NCI-H187 treated with DMSO at 0.1 percent for 48 hours (cell line): Measurements from ENCODE around the gene TRMT44.
"Not testable (repeated sequence)": the region's sequence is repeated elsewhere in the genome, so short reads cannot be mapped to it uniquely, and the experiment has no call there.

Source experiments
- DNase-seq: peaks from one replicate; lab custom pipeline; 2025; lab: John Stamatoyannopoulos, UW

Gene TRMT44

DNA sequence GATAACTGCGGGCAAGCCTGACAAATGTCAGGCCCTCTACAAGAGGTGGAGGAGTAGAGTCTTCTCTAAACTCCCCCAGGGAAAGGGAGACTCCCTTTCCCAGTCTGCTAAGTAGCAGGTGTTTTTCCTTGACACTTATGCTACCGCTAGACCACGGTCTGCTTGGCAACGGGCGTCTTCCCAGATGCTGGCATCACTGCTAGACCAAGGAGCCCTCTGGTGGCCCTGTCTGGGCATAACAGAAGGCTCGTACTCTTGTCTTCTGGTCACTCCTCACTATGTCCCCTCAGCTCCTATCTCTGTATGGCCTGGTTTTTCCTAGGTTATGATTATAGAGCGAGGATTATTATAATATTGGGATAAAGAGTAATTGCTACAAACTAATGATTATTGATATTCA, 33.7 kb upstream of the TRMT44 start:
- not testable (repeated sequence) for DNase-seq

DNA sequence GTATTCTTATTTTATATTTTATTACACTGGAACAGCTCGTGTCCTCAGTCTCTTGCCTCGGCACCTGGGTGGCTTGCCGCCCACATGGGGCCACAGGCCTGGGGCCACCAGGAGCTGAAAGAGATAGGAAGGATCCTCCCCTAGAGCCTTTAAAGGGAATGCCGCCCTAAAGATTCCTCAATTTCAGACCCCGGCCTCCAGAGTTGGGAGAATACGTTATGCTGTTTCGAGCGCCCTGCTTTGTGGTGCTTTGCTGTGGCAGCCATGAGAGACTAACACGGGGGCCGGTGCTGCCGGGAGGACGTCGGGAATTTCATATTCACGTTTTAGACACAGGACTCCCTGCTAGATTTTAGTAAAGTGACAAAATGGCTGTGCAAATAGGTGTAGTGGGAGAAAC, 33.3 kb upstream of the TRMT44 start:
- no peak for DNase-seq

DNA sequence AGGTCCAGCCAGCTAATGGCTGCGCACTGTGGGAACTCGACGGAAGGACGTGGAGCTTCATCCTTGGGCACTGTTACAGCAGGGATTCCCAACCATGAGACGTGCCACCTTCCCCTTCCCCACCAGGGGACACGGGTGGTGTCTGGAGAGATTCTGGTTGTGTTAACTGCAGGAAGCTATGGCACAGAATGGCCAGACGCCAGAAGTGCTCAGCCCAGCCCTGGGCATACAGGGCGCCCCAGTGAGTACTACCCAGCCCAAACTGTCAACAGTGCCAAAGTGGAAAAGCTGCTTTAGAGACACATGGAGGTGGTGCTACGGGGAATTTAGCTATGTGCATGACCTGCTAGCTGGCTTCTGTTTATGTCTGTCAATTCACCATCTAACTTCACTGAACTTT, 32.8 kb upstream of the TRMT44 start:
- no peak for DNase-seq

DNA sequence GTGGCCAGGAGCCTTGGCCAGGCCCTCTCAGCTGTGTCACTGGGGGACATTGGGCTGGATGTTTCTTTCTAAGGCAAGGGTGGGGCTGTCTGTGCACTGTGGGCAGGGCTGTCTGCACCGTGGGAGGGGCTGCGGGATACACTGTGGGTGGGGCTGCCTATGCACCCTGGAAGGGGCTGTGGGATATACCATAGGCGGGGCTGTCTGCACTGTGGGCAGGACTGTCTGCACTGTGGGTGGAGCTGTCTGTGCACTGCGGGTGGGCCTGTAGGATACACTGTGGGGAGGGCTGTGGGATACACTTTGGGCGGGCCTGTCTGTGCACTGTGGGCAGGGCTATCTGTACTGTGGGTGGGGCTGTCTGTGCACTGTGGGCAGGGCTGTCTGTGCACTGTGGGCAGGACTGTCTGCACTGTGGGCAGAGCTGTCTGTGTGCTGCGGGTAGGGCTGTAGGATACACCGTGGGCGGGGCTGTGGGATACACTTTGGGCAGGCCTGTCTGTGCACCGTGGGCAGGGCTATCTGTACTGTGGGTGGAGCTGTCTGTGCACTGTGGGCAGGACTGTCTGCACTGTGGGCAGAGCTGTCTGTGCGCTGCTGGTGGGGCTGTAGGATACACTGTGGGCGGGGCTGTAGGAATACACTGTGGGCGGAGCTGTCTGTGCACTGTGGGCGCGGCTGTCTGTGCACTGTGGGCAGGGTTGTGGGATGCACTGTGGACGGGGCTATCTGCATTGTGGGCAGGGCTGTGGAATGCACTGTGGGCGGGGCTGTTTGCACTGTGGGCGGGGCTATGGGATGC, 31.1 kb upstream of the TRMT44 start:
- DNase-seq = no peak

GRCh38 chr4:8410066-8410625, 30.4 kb upstream of the TRMT44 start:
- no peak for DNase-seq

DNA sequence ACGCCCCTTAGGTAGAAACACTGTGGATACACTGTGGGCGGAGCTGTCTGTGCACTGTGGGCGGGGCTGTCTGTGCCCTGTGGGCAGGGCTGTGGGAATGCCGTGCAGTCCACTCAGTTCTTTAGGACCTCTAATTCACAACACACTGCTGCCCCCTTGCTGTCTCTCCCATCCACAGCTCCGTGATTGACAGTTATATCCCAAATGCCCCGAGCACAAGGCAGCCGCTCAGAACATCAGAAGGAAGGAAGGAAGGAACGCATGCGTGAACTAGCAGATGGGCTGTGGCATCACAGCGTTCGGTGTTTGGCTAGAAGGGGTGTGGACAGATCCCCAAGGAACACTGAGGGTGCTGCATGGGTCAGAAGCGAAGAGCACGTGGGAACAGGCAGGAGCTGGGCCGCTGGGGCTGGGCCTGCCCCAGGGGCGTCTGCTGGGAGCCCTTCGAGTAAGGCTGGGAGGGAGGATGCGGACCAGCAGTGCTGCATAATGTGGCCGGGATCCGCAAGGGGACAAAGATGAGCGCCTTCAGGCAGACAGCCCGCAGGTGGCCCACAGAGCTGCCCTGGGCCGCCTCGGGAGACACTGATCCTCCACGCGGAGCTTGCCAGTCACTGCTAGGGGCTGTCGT, 29.8 kb upstream of the TRMT44 start:
- DNase-seq = no peak

DNA sequence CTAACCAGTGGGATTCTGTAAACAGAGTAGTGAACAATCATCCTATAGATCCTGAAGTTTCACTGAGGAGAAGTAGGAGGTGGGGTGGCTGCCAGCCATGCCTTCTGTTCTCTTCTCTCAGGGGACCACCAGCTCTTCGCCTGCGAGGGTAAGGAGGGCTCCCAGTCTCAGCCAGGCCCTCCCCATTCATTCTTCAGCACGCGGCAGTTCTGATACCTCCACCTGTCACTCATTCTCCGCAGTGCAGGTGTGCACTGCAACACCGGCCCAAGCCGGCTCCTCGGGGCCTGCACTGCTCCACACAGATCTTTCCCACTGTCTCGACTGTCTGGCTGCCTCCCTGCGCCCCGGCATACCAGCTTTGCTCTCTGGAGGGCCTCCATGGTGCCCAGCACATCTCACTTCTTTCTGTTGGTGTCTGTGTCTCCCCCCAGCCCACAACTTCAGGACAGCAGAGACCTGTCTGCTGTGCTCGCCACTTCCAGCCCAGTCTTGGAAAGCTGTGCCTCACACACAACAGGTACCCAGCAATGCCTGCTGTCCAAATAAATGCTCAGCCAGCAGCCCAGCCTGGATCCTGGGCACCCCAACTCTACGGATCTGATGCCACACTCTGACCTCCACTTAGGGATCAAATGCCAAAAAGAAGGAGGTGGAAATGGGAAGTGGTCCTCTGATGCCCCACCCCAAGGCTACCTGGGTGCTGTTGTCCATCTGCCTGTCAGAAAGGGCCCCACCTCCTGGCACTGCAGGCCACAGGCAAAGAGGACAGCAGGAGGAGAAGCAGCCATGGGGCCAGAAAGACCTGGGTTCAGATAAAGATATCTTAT, 29.0 kb upstream of the TRMT44 start:
- DNase-seq = no peak

GRCh38 chr4:8412288-8412687, 28.3 kb upstream of the TRMT44 start:
- no peak for DNase-seq

- DNase-seq = no peak
Observed at GRCh38 chr4:8414377-8414776, 26.2 kb upstream of the TRMT44 start.

DNA sequence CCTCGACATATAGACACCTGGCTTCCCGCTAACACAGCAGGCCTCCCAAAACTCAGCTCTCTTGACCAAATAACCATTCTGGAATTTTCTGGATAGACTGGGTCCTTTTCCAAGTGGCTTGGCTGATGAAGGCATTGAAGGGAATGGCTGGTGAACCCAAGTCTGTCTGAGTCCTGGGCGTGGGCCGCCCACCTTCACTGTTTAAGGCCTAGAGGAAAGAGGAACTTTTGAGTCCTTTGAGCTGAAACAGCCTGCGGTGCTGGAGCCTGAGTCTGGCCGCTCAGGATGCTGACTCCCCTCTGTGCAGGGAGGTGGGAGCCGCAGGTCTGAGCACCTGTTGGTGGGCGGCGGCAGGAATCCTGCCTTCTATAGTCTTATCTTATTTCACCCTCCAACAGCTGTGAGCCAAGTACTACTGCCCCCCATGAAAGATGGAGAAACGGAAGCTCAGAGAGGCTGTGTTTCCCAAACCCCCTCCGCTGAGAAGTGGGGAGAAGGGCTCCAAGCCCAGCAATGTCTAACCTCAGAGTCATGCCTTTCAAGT, 23.4 kb upstream of the TRMT44 start:
- DNase-seq = no peak

DNA sequence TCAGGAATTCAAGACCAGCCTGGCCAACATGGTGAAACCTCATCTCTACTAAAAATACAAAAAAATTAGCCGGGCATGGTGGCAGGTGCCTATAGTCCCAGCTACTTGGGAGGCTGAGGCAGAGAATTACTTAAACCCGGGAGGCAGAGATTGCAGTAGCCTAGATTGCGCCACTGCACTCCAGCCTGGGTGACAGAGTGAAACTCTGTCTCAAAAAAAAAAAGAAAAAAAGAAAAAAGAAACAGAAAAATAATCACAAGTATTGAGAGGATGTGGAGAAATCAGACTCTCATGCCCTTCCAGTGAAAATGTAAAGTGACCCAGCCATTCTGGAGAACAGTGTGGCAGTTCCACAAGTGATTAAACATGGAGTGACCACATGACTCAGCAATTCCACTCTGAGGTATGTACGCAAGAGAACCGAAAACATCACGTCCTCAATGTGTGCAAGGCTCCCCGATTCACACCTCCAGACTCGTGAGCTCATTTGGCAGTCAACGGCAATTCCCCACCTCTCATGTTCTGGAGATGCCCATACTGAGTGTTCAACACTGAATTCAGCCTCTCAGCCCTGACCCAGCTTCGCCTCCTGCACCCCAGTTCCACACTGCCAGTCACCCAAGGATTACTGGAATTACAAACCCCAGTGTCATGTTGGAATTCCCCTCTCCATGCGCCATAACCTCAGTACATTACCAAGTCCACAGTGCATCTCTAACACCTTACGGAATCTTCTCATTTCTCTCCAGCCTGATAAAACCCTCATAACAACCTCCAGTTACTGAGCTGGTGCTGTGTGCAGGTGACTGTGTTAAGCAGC, 21.1 kb upstream of the TRMT44 start:
- DNase-seq = no peak

DNA sequence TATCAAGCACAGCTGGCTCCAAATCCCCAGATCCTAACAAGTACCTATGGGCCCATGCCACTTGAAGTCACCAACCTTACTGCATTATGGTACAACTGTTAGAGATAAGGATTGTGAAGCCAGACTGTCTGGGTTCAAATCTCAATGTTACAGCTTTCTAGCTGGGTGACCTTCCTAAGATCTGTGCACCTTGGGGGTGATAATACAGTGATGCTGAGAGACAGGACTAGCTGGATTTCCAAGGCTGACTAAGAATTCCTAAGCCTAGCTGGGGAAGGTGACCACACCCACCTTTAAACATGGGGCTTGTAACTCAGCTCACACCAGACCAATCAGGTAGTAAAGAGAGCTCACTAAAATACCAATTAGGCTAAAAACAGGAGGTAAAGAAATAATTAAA, 20.4 kb upstream of the TRMT44 start:
- not testable (repeated sequence) for DNase-seq

- DNase-seq = no peak
Observed at GRCh38 chr4:8422327-8422726, 18.2 kb upstream of the TRMT44 start.

- no peak for DNase-seq
Observed at GRCh38 chr4:8422786-8423185, 17.8 kb upstream of the TRMT44 start.

GRCh38 chr4:8427262-8427661, 13.3 kb upstream of the TRMT44 start:
- DNase-seq = no peak

DNA sequence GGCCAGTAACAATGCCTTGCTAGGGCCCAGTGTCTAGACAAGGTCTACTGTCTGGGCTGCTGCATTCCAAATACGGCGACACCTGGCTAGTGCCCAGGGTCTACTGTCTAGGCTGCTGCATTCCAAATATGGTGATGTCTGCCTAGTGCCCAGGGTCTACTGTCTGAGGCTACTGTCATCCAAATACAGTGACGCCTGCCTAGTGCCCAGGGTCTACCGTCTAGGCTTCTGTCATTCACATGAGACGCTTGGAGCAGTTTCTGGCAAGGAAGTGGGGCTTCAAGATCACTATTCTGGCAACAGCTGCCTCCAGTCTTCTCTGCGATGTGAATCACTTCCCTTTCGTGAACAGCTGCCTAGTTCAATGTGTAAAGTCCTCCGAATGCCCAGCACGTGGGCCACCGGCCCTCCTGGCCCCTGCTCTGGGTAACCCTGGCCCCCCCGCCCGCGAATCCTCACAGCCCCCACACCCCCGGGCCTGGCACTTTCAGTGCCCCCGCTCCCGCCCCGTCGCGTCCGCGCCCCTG, 12.8 kb upstream of the TRMT44 start:
- DNase-seq = no peak

GRCh38 chr4:8428288-8429097, 12.1 kb upstream of the TRMT44 start:
- DNase-seq = peak; percentile 11

GRCh38 chr4:8431553-8431952, 9.0 kb upstream of the TRMT44 start:
- no peak for DNase-seq

DNA sequence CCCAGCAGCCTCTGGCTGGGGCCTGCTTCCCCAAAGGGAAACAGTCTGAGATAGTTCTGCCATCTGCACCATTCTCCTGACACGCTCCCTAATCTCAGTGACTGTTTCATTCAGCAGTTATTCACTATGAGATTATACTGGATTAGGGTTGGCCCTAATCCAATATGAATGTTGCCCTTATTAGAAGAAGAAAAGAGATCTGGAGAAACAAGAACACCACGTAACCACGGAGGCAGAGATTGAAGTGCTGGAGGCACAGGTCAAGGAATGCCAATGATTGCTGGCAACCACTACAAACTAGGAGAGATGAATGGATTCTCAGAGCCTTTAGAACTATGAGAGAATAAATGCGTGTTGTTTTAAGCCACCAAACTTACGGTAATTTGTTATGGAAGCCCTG, 7.4 kb upstream of the TRMT44 start:
- DNase-seq = no peak
